HG03135 (cell line): ENCODE measurements around the gene LIN7A.
A peak's percentile ranks its signal among the peaks of the same experiment; 100 is the strongest.

Source experiments
- ATAC-seq: cut with Tn5 transposase; IDR thresholded peaks from one replicate; pipeline ENCODE4 v1.9.1; 2021; ENCODE audit warnings: mild to moderate bottlenecking, moderate library complexity; ENCODE audit not compliant: unreplicated experiment

The LIN7A gene

DNA sequence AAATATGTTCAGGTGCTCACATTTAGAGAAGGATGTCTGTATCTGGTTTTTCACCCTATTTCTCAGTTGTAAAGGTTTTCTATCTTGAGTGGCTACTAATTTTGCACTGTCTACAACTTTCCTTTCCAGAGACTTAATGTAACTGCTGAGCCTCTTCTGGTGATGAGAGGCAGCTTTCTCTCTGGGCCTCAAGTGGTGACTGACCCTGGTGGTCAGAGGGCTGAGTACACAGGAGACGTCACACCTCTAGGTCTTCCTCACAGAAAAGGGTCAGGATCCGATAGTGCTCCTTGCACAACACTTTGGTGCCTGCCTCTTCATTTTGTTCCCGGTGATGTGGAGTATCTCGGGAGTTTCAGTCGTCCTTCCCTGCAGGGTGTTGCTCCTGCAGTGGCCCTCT, 76.8 kb downstream of the LIN7A start:
- ATAC-seq, result no peak

- ATAC-seq, result no peak
Observed at GRCh38 chr12:80860206-80860605, 77.5 kb downstream of the LIN7A start.

DNA sequence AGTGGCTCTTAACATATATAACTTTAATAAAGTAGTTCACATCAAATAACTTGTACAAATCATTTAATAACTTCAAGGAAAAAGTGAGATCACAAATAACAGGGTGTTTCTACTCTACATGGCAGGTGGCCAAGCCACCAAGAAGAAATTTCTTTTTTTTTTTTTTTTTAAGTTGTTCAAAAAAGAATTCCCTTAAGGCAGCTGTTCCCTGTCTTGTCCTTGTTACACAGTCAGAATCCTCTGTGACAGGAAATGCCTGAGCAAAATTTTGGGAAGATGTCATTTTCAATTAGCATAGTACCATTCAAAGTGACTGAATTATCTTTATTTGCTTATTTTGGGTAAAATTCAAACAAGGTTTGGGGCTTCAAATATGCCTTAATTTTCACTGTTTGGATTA, 79.4 kb downstream of the LIN7A start:
- no peak for ATAC-seq

DNA sequence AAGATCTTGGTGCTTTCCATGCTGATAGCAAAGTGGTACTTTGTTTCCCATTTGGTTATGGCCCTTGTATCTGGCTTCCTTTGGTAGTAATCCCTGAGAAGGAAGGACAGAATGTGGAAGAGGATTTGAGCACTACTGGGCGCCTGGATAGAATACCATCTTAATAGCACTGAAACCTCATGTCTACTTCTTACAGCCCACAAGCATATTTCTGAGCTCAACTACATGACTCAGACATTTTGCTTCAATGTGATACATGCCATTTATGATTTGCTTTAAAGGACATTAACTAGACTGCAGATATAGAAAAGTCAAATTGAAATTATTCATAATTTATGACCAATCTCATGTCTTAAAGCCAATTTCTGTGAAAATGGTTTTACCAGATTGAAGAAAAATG, 80.4 kb downstream of the LIN7A start:
- no peak for ATAC-seq

DNA sequence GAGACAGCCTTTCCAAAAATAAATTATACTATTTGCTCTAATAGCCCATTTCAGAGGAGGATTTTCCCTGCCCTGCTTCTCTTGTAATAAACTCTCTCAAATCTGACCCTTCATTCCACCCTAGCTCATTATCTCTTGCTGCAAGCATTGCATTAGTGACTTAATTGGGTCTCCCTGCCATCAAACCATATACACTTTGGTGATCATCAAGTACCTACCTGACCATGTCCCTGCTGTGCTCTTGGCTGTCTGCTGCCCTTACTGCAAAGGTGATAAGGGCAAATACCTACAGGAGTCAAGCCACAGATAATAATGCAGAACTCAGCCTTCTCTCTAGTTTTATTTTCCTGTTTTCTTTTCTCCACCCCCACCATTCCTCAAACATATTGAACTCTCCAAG, 88.4 kb downstream of the LIN7A start:
- no peak for ATAC-seq

GRCh38 chr12:80848858-80849257, 88.9 kb downstream of the LIN7A start:
- no peak for ATAC-seq

DNA sequence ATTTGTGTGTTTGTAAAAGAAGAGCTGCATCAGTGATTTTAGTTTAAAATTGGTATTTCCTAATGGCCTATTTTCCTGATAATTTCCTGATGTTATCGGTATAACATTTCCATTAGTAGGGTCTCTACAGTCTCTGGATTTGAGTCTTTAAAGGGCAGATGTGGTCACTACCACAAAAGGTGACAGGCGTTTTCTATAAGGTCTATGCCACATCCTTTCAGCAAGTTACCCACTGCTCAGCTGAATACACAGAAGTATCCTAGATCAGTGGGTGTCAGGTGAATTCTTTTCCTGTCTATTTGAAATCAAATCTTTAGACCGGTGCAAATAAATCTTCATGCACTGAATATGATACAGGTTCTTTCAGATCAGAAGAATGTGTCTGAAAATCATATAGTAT, 90.2 kb downstream of the LIN7A start:
- ATAC-seq, result no peak

GRCh38 chr12:80846952-80847351, 90.8 kb downstream of the LIN7A start:
- ATAC-seq, result no peak

GRCh38 chr12:80845639-80846038, 92.1 kb downstream of the LIN7A start:
- no peak for ATAC-seq

- ATAC-seq, result no peak
Observed at GRCh38 chr12:80843969-80844368, 93.8 kb downstream of the LIN7A start.

DNA sequence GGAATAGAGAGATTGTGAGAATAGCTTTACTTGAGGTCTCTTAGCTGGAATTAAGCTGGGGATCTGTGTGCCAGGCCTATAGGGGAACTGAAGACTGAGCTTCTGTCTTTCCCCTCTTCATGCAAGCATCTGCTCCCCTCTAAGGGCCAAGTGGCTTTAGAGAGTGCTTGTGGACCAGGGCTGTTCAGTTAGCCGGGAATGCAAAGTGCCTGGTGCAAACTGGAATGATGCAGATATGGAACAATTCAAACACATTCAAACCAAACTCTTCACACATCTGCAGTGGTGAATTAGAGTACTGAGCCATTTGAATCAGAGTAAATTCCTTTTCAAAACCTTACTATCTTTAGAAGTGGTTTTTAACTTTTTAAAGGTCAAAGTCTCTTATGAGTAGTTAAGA, 99.0 kb downstream of the LIN7A start:
- ATAC-seq, result peak; percentile 54

- ATAC-seq, result peak; percentile 15
Observed at GRCh38 chr12:80838024-80838658, 99.6 kb downstream of the LIN7A start.

DNA sequence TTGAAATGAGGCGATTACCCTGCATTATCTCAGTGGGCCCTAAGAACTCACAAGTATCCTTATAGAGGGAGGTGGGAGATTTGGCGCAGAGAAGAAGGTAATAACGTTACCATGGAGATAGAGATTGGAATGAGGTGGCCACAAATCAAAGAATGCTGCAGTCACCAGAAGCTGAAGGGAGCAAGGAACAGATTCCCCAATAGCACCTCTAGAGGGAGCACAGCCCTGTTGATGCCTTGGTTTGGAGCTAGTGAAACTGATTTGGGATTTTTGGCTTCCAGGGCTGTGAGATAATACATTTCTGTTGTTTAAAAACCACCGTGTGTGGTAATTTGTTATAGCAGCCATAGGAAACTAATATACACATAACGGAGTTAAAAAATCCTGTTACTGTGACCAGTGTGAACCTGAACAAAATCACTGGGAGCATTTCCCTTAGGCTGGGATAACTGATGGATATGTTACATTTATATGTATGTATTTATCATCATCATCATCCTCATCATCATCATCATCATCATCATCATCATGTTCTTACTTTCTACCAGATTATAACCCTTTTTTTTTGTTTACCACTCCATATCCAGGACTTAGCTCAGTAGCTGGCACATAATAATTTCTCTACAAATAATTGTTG, 100.3 kb downstream of the LIN7A start:
- no peak for ATAC-seq

DNA sequence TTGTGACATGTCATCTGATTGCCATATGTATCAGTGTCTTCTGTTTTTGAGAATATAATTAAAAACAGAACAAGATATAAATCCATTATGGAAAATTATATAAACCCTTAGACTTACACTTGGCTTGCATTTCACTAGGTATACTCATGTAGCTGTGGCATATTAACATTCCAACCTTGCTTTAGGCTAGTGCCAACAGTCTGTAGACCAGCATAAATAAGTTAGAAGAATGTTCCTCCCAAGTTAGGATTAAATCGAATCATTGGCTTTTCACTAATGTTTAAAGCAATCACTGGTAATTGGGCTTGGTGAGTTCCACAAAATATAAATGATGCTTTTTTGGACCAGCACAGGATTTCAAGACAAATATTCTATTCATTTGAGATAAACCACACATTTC, 103.0 kb downstream of the LIN7A start:
- no peak for ATAC-seq

GRCh38 chr12:80830533-80831088, 107.1 kb downstream of the LIN7A start:
- ATAC-seq, result no peak

DNA sequence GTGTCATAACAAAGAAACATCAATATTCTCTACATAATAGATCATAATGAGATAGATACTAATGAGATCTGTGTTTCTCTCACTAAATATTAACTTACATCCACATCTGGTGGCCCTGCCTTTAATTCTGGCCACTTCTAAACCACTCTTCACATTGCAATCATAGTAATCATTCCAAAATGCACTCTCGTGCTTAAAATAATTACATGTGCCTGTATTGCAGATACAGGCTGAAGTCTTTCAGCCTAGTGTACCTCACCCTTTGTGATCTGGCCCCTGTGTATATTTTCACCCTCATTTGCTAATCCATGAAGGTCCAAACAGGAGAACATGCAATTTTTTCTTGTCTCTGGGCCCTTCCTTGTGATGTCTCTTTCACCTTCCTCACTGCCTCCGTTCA, 108.0 kb downstream of the LIN7A start:
- ATAC-seq, result no peak

GRCh38 chr12:80825506-80825905, 112.2 kb downstream of the LIN7A start:
- no peak for ATAC-seq

DNA sequence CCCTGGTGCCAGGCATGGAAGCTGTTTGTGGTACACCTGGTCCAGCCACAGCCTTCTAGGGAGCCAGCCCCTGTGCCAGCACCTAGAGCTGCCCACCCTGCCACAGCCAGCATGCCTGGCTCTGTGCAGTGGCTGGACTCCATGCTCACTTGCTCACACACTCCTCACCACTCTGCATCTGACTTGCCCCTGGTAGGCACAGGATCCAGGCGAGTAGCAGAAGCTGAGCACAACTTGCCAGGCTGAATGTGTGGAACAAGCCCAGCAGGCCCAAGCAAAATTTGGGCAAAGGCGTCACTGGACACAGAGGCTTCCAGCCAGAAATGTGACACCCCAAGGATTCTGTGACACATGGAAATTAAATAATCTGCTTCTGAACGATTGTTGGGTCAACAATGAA, 114.3 kb downstream of the LIN7A start:
- no peak for ATAC-seq

- no peak for ATAC-seq
Observed at GRCh38 chr12:80821513-80822000, 116.2 kb downstream of the LIN7A start.

DNA sequence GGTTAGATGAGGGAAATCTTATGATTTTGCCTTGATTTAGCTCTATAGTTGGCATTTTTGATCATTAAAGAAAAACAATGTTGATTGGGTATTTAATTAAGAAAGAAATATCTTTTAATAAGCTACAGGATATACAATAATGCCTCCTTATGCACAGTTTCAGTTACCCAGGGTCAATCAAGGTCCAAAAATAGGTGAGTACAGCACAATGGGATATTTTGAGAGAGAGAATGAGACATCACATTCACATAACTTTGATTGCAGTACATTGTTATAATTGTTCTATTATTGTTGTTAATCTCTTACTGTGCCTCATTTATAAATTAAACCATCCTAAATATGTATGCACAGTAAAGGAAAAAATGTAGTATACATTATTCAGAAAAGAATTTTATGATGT, 118.9 kb downstream of the LIN7A start:
- ATAC-seq, result no peak

DNA sequence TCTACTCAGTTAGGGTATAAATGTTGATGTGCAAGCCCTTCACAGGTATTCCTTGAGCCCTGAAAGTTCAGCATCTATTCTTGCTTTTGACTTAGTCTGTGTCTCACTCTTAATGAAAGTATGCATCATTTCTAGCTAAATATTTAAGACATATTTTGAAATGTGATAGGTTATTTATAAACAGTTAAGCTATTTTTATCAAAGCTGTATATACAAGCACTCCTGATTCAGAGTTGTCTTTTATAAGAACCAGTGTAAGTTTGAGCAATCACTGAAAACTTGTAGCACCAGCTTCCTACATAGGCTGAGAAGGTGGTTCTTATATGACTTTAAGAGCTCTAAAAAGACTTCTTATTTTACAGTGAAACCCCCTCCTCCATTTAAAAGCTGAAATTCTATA, 122.4 kb downstream of the LIN7A start:
- no peak for ATAC-seq

DNA sequence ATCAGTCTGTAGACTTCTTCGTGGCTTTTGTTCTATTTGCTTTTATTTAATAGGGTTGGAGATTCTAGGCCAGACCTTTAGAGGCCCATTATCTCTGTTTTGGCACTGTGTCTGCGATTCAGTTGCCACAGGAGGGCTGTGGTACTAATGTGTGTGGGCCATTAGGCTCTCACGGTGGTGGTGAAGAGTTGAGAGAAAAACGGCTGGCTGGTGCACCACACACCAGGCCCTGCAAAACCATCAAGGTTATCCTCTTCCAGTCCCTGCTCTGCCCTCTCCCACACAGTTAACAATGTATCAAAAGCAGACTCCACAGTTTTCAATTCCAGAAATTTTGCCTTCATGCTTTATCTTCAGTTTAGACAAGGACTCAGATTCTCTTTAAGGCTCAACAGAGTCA, 123.3 kb downstream of the LIN7A start:
- no peak for ATAC-seq

DNA sequence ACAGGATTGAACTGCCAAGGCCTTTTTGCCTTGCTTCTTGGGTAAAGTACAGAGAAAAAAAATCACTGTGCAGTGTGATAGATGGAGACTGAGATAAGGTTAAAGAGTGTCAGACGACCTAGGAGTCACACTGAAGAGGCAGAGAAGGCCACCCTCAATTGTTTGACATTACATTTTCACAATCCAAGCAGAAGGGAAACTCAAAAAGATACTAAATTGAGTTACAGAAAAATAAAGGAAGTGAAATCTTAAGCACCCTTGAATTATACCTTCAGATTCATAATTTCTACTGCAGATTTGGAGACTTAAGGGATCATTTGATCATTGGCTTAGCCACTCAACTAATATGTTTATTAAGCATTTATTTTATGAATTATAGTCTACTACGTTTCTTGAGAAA, 123.9 kb downstream of the LIN7A start:
- no peak for ATAC-seq
